Fibroblast of mammary gland (primary cell): Measurements from ENCODE around the gene NKAPL.

ENCODE experiments used
- DNase-seq: peaks from one replicate; pipeline ENCODE4 v3.0.0-alpha.2; 2010; ENCODE audit warnings: low read depth
- H3K4me3 ChIP-seq: 2 replicates; pipeline ENCODE4 v1.5.1; 2011; ENCODE audit warnings: low read depth, mild to moderate bottlenecking, low read length, moderate library complexity; ENCODE audit not compliant: control insufficient read depth
- CTCF ChIP-seq: conservative IDR thresholded peaks from 2 replicates; pipeline ENCODE4 v1.5.1; 2011; ENCODE audit warnings: low read depth, low read length, inconsistent platforms; ENCODE audit not compliant: control insufficient read depth, insufficient read depth

Gene NKAPL

DNA sequence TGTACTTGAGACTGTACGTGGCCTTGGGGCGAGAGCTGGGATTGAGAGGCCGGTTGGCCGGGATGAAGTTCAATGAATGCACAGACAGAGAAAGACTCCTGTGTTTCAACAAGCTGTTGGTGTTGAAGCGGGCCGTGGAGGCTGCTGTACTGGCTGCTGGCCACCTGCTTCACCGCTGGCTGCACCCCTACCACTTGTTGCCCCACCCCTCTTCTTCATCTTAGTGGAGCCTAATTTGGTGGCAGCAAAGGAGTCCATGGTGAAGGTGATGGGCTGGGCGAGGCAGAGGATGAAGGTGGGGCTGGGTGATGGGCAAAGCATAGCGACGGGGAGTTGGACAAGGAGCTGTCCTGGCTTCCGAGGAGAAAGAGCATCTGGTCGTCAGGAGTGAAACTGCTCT lies 41.2 kb upstream of the NKAPL start:
- TF ChIP-seq CTCF = no peak
- no peak for DNase-seq
- no peak overlapping the region for H3K4me3 ChIP-seq

DNA sequence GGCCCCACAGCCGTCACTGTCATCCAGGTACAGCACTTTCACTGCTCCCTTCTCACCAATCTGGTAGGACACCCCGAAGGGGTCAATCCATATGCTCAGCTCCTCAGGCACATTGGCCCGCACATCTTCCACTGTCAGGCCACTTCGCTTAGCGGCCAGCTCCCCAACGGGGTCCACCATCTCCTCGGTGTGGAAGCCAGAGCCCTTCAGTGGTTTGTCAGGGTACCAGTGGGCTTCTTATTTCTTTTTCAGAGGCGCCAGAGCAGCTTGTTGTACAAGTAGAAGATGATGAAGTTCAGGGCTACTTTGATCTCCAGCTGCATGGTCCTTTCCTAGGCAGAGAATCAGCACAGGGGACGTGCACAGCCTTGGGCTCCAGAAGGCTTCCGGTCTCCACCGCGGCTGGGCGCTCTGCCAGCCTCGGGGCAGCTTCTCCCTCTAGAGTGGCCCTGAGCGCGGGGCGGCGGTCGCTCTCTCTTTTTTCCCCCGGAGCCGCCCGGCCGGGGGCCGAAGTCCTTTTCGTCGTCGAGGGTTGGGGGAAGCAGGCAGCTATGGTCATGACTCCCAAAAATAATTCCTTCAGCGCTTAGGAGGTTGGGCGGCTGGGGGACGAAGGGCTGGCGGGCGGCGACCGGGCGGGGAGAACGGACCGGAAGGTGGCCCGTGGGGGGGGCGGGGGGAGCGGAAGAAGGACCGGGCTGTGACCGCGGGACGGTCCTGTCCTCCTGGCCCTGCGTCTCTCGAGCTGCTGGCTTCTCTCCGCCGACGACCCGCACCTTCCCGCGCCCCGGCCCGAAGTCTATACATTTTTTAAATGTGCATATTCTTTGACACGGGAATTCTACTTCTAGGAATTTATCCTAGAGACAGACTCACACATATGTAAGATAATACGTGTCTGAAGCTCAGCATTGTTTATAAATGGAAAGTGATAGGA lies 40.5 kb upstream of the NKAPL start:
- peak overlapping the region; percentile 48 for H3K4me3 ChIP-seq
- peak; percentile 55 for DNase-seq
- no peak for TF ChIP-seq CTCF

GRCh38 chr6:28220257-28221133 lies 38.6 kb upstream of the NKAPL start:
- no peak for DNase-seq
- no peak overlapping the region for H3K4me3 ChIP-seq
- TF ChIP-seq CTCF = no peak

DNA sequence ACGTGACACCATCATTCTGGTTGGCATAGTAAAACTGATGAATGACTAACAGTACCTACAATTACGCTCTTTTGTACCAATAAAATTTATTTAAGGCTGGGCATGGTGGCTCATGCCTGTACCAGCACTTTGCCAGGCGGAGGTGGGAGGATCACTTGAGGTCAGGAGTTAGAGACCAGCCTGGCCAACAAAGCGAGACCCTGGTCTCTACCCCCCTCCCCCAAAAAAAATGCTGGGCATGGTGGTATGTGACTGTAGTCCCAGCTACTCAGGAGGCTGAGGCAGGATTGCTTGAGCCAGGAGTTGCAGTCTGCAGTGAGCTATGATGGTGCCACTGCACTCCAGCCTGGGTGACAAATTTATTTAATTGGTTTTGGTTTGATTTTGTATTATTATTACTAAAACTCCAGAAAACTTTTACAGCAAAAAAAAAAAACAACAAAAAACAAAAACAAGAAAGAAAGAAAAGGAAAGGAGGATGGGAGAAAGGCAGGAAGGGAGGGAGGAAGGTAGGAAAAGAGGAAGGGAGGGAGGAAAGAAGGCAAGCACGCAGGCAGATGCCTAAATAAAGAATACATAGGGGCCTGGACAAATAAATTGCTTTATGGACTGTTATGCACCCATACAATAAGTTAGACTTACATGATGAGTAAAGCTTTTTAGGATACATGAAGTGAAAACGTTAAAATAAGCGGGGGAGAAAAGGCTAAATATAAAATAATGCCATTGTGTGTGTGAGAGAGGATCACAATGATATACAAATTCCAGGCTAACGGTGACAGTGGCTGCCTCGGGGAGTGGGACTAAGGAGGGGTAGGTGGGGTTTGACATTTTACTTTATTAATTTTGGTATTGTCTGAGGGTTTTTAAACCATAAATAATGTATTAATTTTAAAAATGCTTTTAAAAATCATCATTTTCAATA lies 34.7 kb upstream of the NKAPL start:
- peak overlapping the region; percentile 78 for H3K4me3 ChIP-seq
- DNase-seq = no peak
- TF ChIP-seq CTCF = no peak

- peak; percentile 84 for DNase-seq
- no peak for TF ChIP-seq CTCF
- peak within 1 kb of the TSS; percentile 78 for H3K4me3 ChIP-seq
Measured at GRCh38 chr6:28225056-28225834, 33.9 kb upstream of the NKAPL start, which contains the start of gene ZSCAN9. ZSCAN9 (plus strand) TSS chr6:28225275; CDS start chr6:28227085, 1,810 bp downstream.
